H9 (cell line): Measurements from ENCODE around the gene ETV5. TPM values are rescaled to one million over a fixed set of nuclear protein-coding genes. Genes with fewer than 3 reads are reported as not detected.

Source experiments
- DNase-seq: peaks from one replicate; pipeline ENCODE4 v3.0.0-alpha.2; 2017
- H2AFZ ChIP-seq: one replicate; pipeline ENCODE4 v1.6.1; 2013; ENCODE audit warnings: mild to moderate bottlenecking, low read length, control low read depth, moderate library complexity
- H2AK5ac ChIP-seq: 2 replicates; pipeline ENCODE4 v1.6.1; 2013; ENCODE audit warnings: low read length, control low read depth, mixed read lengths; ENCODE audit not compliant: insufficient read length
- H2BK120ac ChIP-seq: one replicate; pipeline ENCODE4 v1.6.1; 2013; ENCODE audit warnings: low read depth, mild to moderate bottlenecking, low read length, control low read depth, inconsistent platforms; ENCODE audit not compliant: poor library complexity, severe bottlenecking
- H2BK12ac ChIP-seq: 2 replicates; pipeline ENCODE4 v1.6.1; 2013; ENCODE audit warnings: low read length, control low read depth, mixed read lengths, low read depth; ENCODE audit not compliant: insufficient read length
- H2BK15ac ChIP-seq: 2 replicates; pipeline ENCODE4 v1.6.1; 2013; ENCODE audit warnings: low read depth, low read length, control low read depth
- H2BK20ac ChIP-seq: one replicate; pipeline ENCODE4 v1.6.1; 2013; ENCODE audit warnings: low read depth, mild to moderate bottlenecking, low read length, control low read depth, inconsistent platforms; ENCODE audit not compliant: poor library complexity, severe bottlenecking
- H2BK5ac ChIP-seq: 2 replicates; pipeline ENCODE4 v1.6.1; 2013; ENCODE audit warnings: low read length, control low read depth, mixed read lengths; ENCODE audit not compliant: insufficient read length
- H3K14ac ChIP-seq: 2 replicates; pipeline ENCODE4 v1.6.1; 2013; ENCODE audit warnings: low read length, control low read depth; ENCODE audit not compliant: insufficient read depth
- H3K18ac ChIP-seq: 2 replicates; pipeline ENCODE4 v1.6.1; 2013; ENCODE audit warnings: low read depth, mild to moderate bottlenecking, mixed read lengths, low read length, control low read depth; ENCODE audit not compliant: insufficient read length
- H3K23ac ChIP-seq: 2 replicates; pipeline ENCODE4 v1.6.1; 2013; ENCODE audit warnings: low read length, control low read depth, mixed read lengths, low read depth; ENCODE audit not compliant: insufficient read length
- H3K23me2 ChIP-seq: 2 replicates; pipeline ENCODE4 v1.6.1; 2013; ENCODE audit warnings: low read depth, mild to moderate bottlenecking, mixed read lengths, low read length, control low read depth; ENCODE audit not compliant: insufficient read length, poor library complexity, severe bottlenecking
- H3K27ac ChIP-seq: 2 replicates; pipeline ENCODE4 v1.5.1; 2013; ENCODE audit warnings: low read length, control low read depth, mixed read lengths, low read depth; ENCODE audit not compliant: insufficient read length
- H3K27me3 ChIP-seq: 2 replicates; pipeline ENCODE4 v1.6.1; 2013; ENCODE audit warnings: low read length, control low read depth, inconsistent platforms; ENCODE audit not compliant: insufficient read depth
- H3K4ac ChIP-seq: 2 replicates; pipeline ENCODE4 v1.6.1; 2013; ENCODE audit warnings: low read depth, mild to moderate bottlenecking, control low read depth, inconsistent platforms, low read length, moderate library complexity
- H3K4me1 ChIP-seq: 2 replicates; pipeline ENCODE4 v1.6.1; 2013; ENCODE audit warnings: low read length, control low read depth, inconsistent platforms; ENCODE audit not compliant: insufficient read depth
- H3K4me2 ChIP-seq: 2 replicates; pipeline ENCODE4 v1.6.1; 2013; ENCODE audit warnings: low read length, control low read depth, mixed read lengths; ENCODE audit not compliant: insufficient read length, insufficient read depth
- H3K56ac ChIP-seq: 2 replicates; pipeline ENCODE4 v1.6.1; 2013; ENCODE audit warnings: low read depth, mild to moderate bottlenecking, mixed read lengths, low read length, control low read depth; ENCODE audit not compliant: insufficient read length
- H3K79me1 ChIP-seq: 2 replicates; pipeline ENCODE4 v1.6.1; 2013; ENCODE audit warnings: low read depth, mild to moderate bottlenecking, moderate library complexity, low read length, control low read depth, inconsistent platforms; ENCODE audit not compliant: insufficient read depth, poor library complexity, severe bottlenecking
- H3K79me2 ChIP-seq: 2 replicates; pipeline ENCODE4 v1.6.1; 2013; ENCODE audit warnings: low read length, control low read depth, inconsistent platforms; ENCODE audit not compliant: insufficient read depth
- H3K9ac ChIP-seq: 2 replicates; pipeline ENCODE4 v1.6.1; 2013; ENCODE audit warnings: low read length, control low read depth, mixed read lengths; ENCODE audit not compliant: insufficient read length; ENCODE audit errors: extremely low read depth
- H3K9me3 ChIP-seq: one replicate; pipeline ENCODE4 v1.6.1; 2013; ENCODE audit warnings: low read depth, low read length, inconsistent platforms; ENCODE audit not compliant: control insufficient read depth
- H3T11ph ChIP-seq: one replicate; pipeline ENCODE4 v1.6.1; 2013; ENCODE audit warnings: mild to moderate bottlenecking, low read length, control low read depth, inconsistent platforms
- H4K20me1 ChIP-seq: one replicate; pipeline ENCODE4 v1.6.1; 2013; ENCODE audit not compliant: control insufficient read depth, insufficient read length, insufficient read depth
- H4K5ac ChIP-seq: 2 replicates; pipeline ENCODE4 v1.6.1; 2013; ENCODE audit warnings: low read depth, mild to moderate bottlenecking, mixed read lengths, low read length, control low read depth; ENCODE audit not compliant: insufficient read length
- H4K8ac ChIP-seq: replicated peaks from 2 replicates; pipeline ENCODE4 v1.6.1; 2013; ENCODE audit warnings: low read length, control low read depth, mixed read lengths, low read depth; ENCODE audit not compliant: insufficient read length
- H4K91ac ChIP-seq: 2 replicates; pipeline ENCODE4 v1.6.1; 2013; ENCODE audit warnings: low read depth, mild to moderate bottlenecking, moderate library complexity, mixed read lengths, low read length, control low read depth; ENCODE audit not compliant: insufficient read length
- H3K27ac Mint-ChIP-seq, 3 experiments: 2 replicates in 2 of 3; 3 replicates in 1 of 3; pipeline ENCODE4 v1.8.0; 2020 to 2021; ENCODE audit warnings: mixed read lengths in 3 of 3, mild to moderate bottlenecking in 1 of 3, moderate library complexity in 1 of 3
- H3K27me3 Mint-ChIP-seq: 2 replicates; pipeline ENCODE4 v1.8.0; 2021; ENCODE audit warnings: low read depth, mild to moderate bottlenecking, moderate library complexity, mixed read lengths
- H3K36me3 Mint-ChIP-seq, 3 experiments: 2 replicates in 2 of 3; 3 replicates in 1 of 3; pipeline ENCODE4 v1.8.0; 2020 to 2021; ENCODE audit warnings: low read depth in 3 of 3, mixed read lengths in 3 of 3; ENCODE audit not compliant: insufficient read depth in 1 of 3
- H3K4me1 Mint-ChIP-seq, 2 experiments: 2 replicates each; pipeline ENCODE4 v1.8.0; 2020; ENCODE audit warnings: mixed read lengths in 2 of 2
- H3K4me3 Mint-ChIP-seq, 2 experiments: 2 replicates in 1 of 2; 3 replicates in 1 of 2; pipeline ENCODE4 v1.8.0; 2020 to 2021; ENCODE audit warnings: mild to moderate bottlenecking in 2 of 2, mixed read lengths in 2 of 2, moderate library complexity in 1 of 2
- H3K9me3 Mint-ChIP-seq, 2 experiments: 2 replicates in 1 of 2; 3 replicates in 1 of 2; pipeline ENCODE4 v1.8.0; 2020; ENCODE audit warnings: mild to moderate bottlenecking in 2 of 2, mixed read lengths in 2 of 2, moderate library complexity in 1 of 2
- WGBS: extraction: QIAGEN DNeasy Blood & Tissue Kit; methylation state at CpG from one replicate; pipeline ENCODE4 v1.1.7; 2013; ENCODE audit warnings: missing lambda C conversion rate, low lambda C conversion rate, mixed read lengths; ENCODE audit not compliant: insufficient read length; ENCODE audit errors: extremely low coverage; 5-methylcytosine and 5-hydroxymethylcytosine counted together
- total RNA-seq: library from RNA; stranded (reverse); gene quantifications from 2 replicates; pipeline ENCODE4 v1.2.1, GENCODE V29; 2021
- TF ChIP-seq, protein P1 (sequence below): fragments of 200-600 bp; sonication (generic); conservative IDR thresholded peaks from 3 replicates; pipeline ENCODE4 v1.8.0; 2021; ENCODE audit warnings: antibody characterized with exemption, mild to moderate bottlenecking

ETV5 gene
- total RNA-seq, 1 experiment from 2014 or later, result 7.7 TPM

DNA sequence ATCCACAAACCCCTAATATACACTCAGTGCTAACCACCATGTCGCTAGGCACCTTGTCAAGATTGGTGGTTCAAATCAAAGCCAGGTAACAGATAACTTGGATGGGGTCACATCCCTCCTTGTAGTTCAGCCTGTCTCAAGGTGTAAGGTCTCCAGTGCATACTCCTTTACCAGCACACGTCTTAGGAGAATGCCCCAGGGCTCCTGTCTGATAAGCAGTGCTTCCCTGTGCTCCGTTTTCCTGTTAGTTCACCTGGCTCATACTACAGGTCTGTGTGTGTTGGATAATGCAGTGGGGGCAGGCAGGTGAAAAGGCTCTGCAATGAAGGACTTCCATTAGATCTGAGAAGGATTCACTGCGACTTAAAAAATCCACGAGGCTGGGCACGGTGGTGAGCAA is 50.7 kb downstream of the ETV5 start:
- Histone ChIP-seq H4K5ac (no peak overlapping the region), H3K23me2 (no peaks in the 10 kb centered on the region), H3K14ac (no peak overlapping the region), H2AK5ac (no peak overlapping the region), H3K4me1 (peaks cover 2% of the 10 kb centered on the region; the same call in 1 of the 2 replicates), H2BK5ac (no peak overlapping the region), H4K91ac (no peak overlapping the region), H2AFZ (no peak overlapping the region), H2BK12ac (no peak overlapping the region), H3K4me2 (no peak overlapping the region), H3K18ac (no peak overlapping the region), H3K23ac (no peak overlapping the region), H3K56ac (no peak overlapping the region), H2BK120ac (no peak overlapping the region), H3K9ac (no peak overlapping the region), H4K20me1 (no peaks in the 10 kb centered on the region), H3K27ac (no peak overlapping the region), H3K79me1 (no peaks in the 10 kb centered on the region), H3K27me3 (no peaks in the 10 kb centered on the region), H2BK20ac (no peak overlapping the region), H2BK15ac (no peak overlapping the region), H3K9me3 (no peaks in the 10 kb centered on the region), H4K8ac (no peak overlapping the region), H3K4ac (no peak overlapping the region), H3K79me2 (no peaks in the 10 kb centered on the region), H3T11ph (no peak overlapping the region)
- Mint-ChIP-seq H3K36me3 (peaks cover 4 to 24% (median 7%) of the 10 kb centered on the region in 3 experiments; a peak in 4 of 7 replicates), H3K27ac (peak overlapping the region in 2 of 3 experiments; percentile 40 to 81; a peak in 4 of 7 replicates), H3K4me3 (no peak overlapping the region), H3K9me3 (no peaks in the 10 kb centered on the region), H3K4me1 (peaks cover 32% of the 10 kb centered on the region in 2 experiments), H3K27me3 (no peaks in the 10 kb centered on the region)
- DNase-seq, result no peak
- WGBS, result no CpG with 5 or more reads among the region's 6 CpGs
- TF ChIP-seq, protein P1, sequence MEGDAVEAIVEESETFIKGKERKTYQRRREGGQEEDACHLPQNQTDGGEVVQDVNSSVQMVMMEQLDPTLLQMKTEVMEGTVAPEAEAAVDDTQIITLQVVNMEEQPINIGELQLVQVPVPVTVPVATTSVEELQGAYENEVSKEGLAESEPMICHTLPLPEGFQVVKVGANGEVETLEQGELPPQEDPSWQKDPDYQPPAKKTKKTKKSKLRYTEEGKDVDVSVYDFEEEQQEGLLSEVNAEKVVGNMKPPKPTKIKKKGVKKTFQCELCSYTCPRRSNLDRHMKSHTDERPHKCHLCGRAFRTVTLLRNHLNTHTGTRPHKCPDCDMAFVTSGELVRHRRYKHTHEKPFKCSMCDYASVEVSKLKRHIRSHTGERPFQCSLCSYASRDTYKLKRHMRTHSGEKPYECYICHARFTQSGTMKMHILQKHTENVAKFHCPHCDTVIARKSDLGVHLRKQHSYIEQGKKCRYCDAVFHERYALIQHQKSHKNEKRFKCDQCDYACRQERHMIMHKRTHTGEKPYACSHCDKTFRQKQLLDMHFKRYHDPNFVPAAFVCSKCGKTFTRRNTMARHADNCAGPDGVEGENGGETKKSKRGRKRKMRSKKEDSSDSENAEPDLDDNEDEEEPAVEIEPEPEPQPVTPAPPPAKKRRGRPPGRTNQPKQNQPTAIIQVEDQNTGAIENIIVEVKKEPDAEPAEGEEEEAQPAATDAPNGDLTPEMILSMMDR, result no peak
